Kidney (tissue), 14 donors: ENCODE results near the gene DEXI. TPM values are rescaled to one million over a fixed set of nuclear protein-coding genes. Genes with fewer than 3 reads are reported as not detected.
"Not testable (repeated sequence)": the region's sequence is repeated elsewhere in the genome, so short reads cannot be mapped to it uniquely, and the experiment has no call there.

ENCODE experiments used
- DNase-seq, 5 donors: peaks; one replicate each; pipeline ENCODE4 v3.0.0-alpha.2; 2013 to 2020
- FAIRE-seq: peaks from 2 replicates; lab custom pipeline; 2012; peaks lifted over from hg19 to GRCh38; lab: Jason Lieb, UNC
- H3K27ac ChIP-seq, 2 donors: one replicate each; pipeline ENCODE4 v1.7.0; 2013; ENCODE audit warnings: low read depth in 2 of 2, low read length in 2 of 2, inconsistent platforms in 1 of 2
- H3K27me3 ChIP-seq: one replicate; pipeline ENCODE4 v1.7.1; 2013; ENCODE audit warnings: low read length, inconsistent platforms; ENCODE audit not compliant: control insufficient read depth, insufficient read depth
- H3K36me3 ChIP-seq, 3 donors: one replicate each; pipeline versions ENCODE4 v1.7.0 to v1.7.1; 2013; ENCODE audit warnings: low read length in 3 of 3, control low read depth in 1 of 3, inconsistent platforms in 1 of 3; ENCODE audit not compliant: insufficient read depth in 3 of 3, control insufficient read depth in 2 of 3
- H3K4me1 ChIP-seq, 3 donors: one replicate each; pipeline versions ENCODE4 v1.7.0 to v1.7.1; 2013; ENCODE audit warnings: low read length in 3 of 3, inconsistent platforms in 1 of 3, low read depth in 1 of 3; ENCODE audit not compliant: control insufficient read depth in 2 of 3, insufficient read depth in 2 of 3
- H3K4me3 ChIP-seq, 3 donors: one replicate each; pipeline versions ENCODE4 v1.7.0 to v1.8.1; 2013; ENCODE audit warnings: low read length in 3 of 3, control low read depth in 1 of 3, inconsistent platforms in 1 of 3
- H3K9ac ChIP-seq, 3 donors: one replicate each; pipeline versions ENCODE4 v1.7.0 to v1.7.1; 2013; ENCODE audit warnings: low read length in 3 of 3, control low read depth in 1 of 3, inconsistent platforms in 1 of 3
- H3K9me3 ChIP-seq, 3 donors: one replicate each; pipeline versions ENCODE4 v1.7.0 to v1.7.1; 2013; ENCODE audit warnings: low read length in 3 of 3, control low read depth in 1 of 3, inconsistent platforms in 1 of 3; ENCODE audit not compliant: control insufficient read depth in 2 of 3, insufficient read depth in 1 of 3
- CTCF ChIP-seq: IDR thresholded peaks from 3 replicates; pipeline ENCODE4 v1.5.1; 2012; ENCODE audit warnings: mild to moderate bottlenecking, moderate library complexity, borderline replicate concordance; ENCODE audit not compliant: insufficient read depth; ENCODE audit errors: extremely low read depth
- intact Hi-C: fragments of 100-400 bp; cut with DNase I; formaldehyde crosslinking; loops from one replicate; pipeline ENCODE4 v1.11.1; 2022
- polyA plus RNA-seq: library from polyadenylated mRNA; stranded (reverse); fragments of 350-450 nt; fragmentation: Illumina TruSeq; extraction: RNeasy Lipid Tissue Mini Kit (QIAGEN cat#74804); gene quantifications from one replicate; pipeline ENCODE4 v1.2.3, GENCODE V29; 2014; ENCODE audit warnings: low read depth, low replicate concordance; ENCODE audit not compliant: insufficient read depth
- total RNA-seq: library from RNA; stranded (reverse); fragmentation: NEBNext Ultra II Directional; extraction: Animal tissue kit (Norgen Biotek cat#: 25700); gene quantifications from one replicate; pipeline ENCODE4 v1.2.1, GENCODE V29; 2021
- donor health status: control.
- donor health status: control.
- donor health status: control.
- donor health status: control.
- donor health status: control.
- donor health status: DM: yes; HTN: yes; CAD: no.
- donor health status: Normal renal cell carcinoma (clear cell type).

DEXI gene
- total and polyA plus RNA-seq, 2 donors from 2014 or later = 31.0 to 46.2 TPM

- TF ChIP-seq CTCF = no peak
- Histone ChIP-seq H3K4me1 (peaks cover 0 to 8% (median 0%) of the 10 kb centered on the region in 3 donors), H3K27me3 (no peaks in the 10 kb centered on the region), H3K9ac (no peak overlapping the region), H3K27ac (no peak overlapping the region), H3K9me3 (no peaks in the 10 kb centered on the region), H3K36me3 (peaks cover 2 to 37% (median 22%) of the 10 kb centered on the region in 3 donors), H3K4me3 (no peak overlapping the region)
- FAIRE-seq (no peak), DNase-seq (no peak)
- intact Hi-C loops = no loop called here
Observed at GRCh38 chr16:10929853-10930754, 12.2 kb downstream of the DEXI start.

GRCh38 chr16:10929097-10929496 is 13.2 kb downstream of the DEXI start:
- H3K27me3 ChIP-seq, FAIRE-seq, H3K4me3 ChIP-seq, H3K4me1 ChIP-seq, H3K9ac ChIP-seq, intact Hi-C loops, DNase-seq, H3K9me3 ChIP-seq, H3K27ac ChIP-seq: not testable (repeated sequence)
- peaks cover 2 to 37% (median 23%) of the 10 kb centered on the region in 3 donors for H3K36me3 ChIP-seq

- Histone ChIP-seq H3K4me1 (peaks cover 0 to 6% (median 0%) of the 10 kb centered on the region in 3 donors), H3K36me3 (peaks cover 2 to 29% (median 17%) of the 10 kb centered on the region in 3 donors), H3K4me3 (no peak overlapping the region), H3K9me3 (no peaks in the 10 kb centered on the region), H3K9ac (no peak overlapping the region), H3K27me3 (no peaks in the 10 kb centered on the region), H3K27ac (no peak overlapping the region)
- FAIRE-seq = no peak
- no peak for TF ChIP-seq CTCF
- intact Hi-C loops = no loop called here
- no peak for DNase-seq
Observed at GRCh38 chr16:10927497-10928112, 14.7 kb downstream of the DEXI start.

- H3K9me3 ChIP-seq = no peaks in the 10 kb centered on the region
- DNase-seq = no peak
- no peak overlapping the region for H3K9ac ChIP-seq
- H3K27me3 ChIP-seq = no peaks in the 10 kb centered on the region
- no peak overlapping the region for H3K27ac ChIP-seq
- peaks cover 0 to 13% (median 5%) of the 10 kb centered on the region in 3 donors for H3K4me1 ChIP-seq
- no peak overlapping the region for H3K4me3 ChIP-seq
- intact Hi-C loops = no loop called here
- peaks cover 2 to 29% (median 13%) of the 10 kb centered on the region in 3 donors for H3K36me3 ChIP-seq
- TF ChIP-seq CTCF = no peak
- FAIRE-seq = no peak
Observed at GRCh38 chr16:10926867-10927266, 15.4 kb downstream of the DEXI start.
